ENCODE data around the gene PLA2G2E.

- no peak for TF ChIP-seq CTCF (IDR thresholded peaks at IDR 0.05)
- no peak for TF ChIP-seq EP300 (IDR thresholded peaks at IDR 0.05)
- TF ChIP-seq POLR2A (IDR thresholded peaks at IDR 0.05), result no peak
- no peak for TF ChIP-seq POLR2AphosphoS5 (IDR thresholded peaks at IDR 0.05)
These were observed 34.4 kb upstream of the PLA2G2E start for GRCh38 chr1:19957779-19958178.

Measured in upper lobe of left lung (tissue), 4 donors.